Left lung (tissue), 10 donors: ENCODE results near the gene APLP1. TPM values are rescaled to one million over a fixed set of nuclear protein-coding genes. Genes with fewer than 3 reads are reported as not detected.

ENCODE experiments used
- ATAC-seq: fragments of 200-7000 bp; cut with Tn5 transposase; one replicate; pipeline ENCODE4 v1.9.1; 2020; ENCODE audit warnings: moderate library complexity
- DNase-seq, 4 donors: peaks; one replicate each; pipeline ENCODE4 v3.0.0-alpha.2; 2013 to 2020
- H3K27ac ChIP-seq, 2 donors: fragments of 200-600 bp; sonication (generic) in 1 of 2; one replicate each; pipeline versions ENCODE4 v1.5.0 to v1.8.0; 2020 to 2021
- H3K27me3 ChIP-seq, 2 donors: fragments of 200-600 bp; sonication (generic) in 1 of 2; one replicate each; pipeline versions ENCODE4 v1.5.0 to v1.8.0; 2020 to 2021
- H3K36me3 ChIP-seq, 2 donors: fragments of 200-600 bp; sonication (generic) in 1 of 2; one replicate each; pipeline versions ENCODE4 v1.5.0 to v1.8.0; 2020 to 2021
- H3K4me1 ChIP-seq, 2 donors: fragments of 200-600 bp; one replicate each; pipeline ENCODE4 v1.8.0; 2021
- H3K4me3 ChIP-seq, 2 donors: fragments of 200-600 bp; sonication (generic) in 1 of 2; one replicate each; pipeline versions ENCODE4 v1.5.0 to v1.8.0; 2020 to 2021; ENCODE audit warnings: mild to moderate bottlenecking in 1 of 2
- H3K9me3 ChIP-seq, 2 donors: fragments of 200-600 bp; sonication (generic) in 1 of 2; one replicate each; pipeline versions ENCODE4 v1.5.0 to v1.8.0; 2020 to 2021
- intact Hi-C, 2 donors: fragments of 100-400 bp; cut with DNase I; formaldehyde crosslinking; loops; one replicate each; pipeline versions ENCODE4 v1.11.2 to v1.14.2; 2022
- polyA plus RNA-seq, 6 donors: library from polyadenylated mRNA; unstranded; fragments of 120-200 nt; gene quantifications; one replicate each; pipeline ENCODE4 v1.2.1, GENCODE V29; 2013; ENCODE audit not compliant: insufficient read length in 6 of 6
- total RNA-seq, 2 donors: library from RNA; stranded (reverse); fragmentation: NEBNext Ultra II Directional; extraction: Animal tissue kit (Norgen Biotek cat#: 25700); gene quantifications; one replicate each; pipeline ENCODE4 v1.2.1, GENCODE V29; 2021
- TF ChIP-seq, protein P1 (sequence below), 2 donors: fragments of 200-600 bp; sonication (generic) in 1 of 2; IDR thresholded peaks; one replicate each; pipeline versions ENCODE4 v1.5.0 to v1.8.0; 2021; ENCODE audit warnings: antibody characterized with exemption in 2 of 2
- donor health status: DM: no; HTN: yes; CAD: no.
- donor health status: DM: no; HTN: no; CAD: no.

Gene APLP1
- total and polyA plus RNA-seq, 8 donors: 3.0 to 11.0 (median 8.8) TPM

DNA sequence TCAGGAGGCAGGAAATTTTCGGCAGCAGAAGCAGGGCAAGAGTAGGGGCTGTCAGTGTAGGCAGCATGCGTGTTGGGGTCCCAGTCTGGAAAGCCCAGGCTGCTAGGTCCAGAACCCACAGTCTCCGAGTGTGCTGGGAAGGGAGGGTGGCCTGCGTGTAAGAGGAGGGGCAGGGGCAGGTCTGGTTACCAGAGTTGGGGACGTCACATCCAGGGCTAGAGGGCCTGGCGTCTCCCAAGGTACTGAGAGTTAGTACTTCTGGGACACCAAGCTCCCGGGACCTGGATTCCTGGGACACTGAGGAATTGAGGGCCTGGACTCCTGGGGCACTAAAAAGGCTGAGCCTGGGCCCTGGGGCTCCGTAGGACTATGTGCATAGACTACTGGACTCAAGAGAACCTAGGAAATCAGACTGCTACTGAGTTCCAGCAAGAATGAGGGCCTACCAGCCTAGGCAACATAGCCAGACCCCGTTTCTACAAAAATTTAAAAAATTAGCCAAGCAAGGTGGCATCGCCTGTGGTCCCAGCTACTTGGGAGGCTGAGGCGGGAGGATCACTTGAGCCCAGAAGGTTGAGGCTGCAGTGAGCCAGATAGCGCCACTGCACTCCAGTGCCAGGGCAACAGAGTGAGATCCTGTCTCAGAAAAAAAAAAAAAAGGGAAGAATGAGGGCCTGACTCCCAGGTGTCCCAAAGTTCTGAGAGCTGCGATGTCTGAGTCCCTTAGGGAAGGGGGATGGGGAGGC, 29.5 kb downstream of the APLP1 start:
- DNase-seq (peak in 1 of 4 donors; percentile 54), ATAC-seq (no peak)
- Histone ChIP-seq H3K27me3 (no peaks in the 10 kb centered on the region), H3K36me3 (peaks cover 0 to 52% of the 10 kb centered on the region in 2 donors), H3K4me3 (peak overlapping the region; percentile 68 to 80), H3K27ac (peak overlapping the region; percentile 91 to 96), H3K9me3 (no peaks in the 10 kb centered on the region), H3K4me1 (peaks cover 13 to 52% of the 10 kb centered on the region in 2 donors)
- intact Hi-C loops: no loop called here
- TF ChIP-seq, protein P1, sequence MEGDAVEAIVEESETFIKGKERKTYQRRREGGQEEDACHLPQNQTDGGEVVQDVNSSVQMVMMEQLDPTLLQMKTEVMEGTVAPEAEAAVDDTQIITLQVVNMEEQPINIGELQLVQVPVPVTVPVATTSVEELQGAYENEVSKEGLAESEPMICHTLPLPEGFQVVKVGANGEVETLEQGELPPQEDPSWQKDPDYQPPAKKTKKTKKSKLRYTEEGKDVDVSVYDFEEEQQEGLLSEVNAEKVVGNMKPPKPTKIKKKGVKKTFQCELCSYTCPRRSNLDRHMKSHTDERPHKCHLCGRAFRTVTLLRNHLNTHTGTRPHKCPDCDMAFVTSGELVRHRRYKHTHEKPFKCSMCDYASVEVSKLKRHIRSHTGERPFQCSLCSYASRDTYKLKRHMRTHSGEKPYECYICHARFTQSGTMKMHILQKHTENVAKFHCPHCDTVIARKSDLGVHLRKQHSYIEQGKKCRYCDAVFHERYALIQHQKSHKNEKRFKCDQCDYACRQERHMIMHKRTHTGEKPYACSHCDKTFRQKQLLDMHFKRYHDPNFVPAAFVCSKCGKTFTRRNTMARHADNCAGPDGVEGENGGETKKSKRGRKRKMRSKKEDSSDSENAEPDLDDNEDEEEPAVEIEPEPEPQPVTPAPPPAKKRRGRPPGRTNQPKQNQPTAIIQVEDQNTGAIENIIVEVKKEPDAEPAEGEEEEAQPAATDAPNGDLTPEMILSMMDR (IDR thresholded peaks at IDR 0.05): no peak

DNA sequence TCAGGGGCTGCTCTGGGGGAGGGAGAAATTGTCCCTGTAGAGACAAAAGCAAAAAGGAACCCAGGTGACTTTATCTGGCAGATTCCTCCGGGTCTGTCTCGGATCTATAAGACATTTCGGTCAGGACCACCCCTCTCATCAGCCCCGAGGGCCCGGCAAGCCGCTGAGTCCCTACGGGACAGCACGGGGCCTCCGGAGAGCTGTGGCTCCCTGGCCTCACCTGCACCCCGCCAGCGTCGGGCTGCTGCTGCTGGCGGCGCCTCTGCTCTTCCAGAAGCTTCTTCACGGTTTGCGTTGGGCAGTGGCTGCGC, 30.1 kb downstream of the APLP1 start:
- peaks cover 13 to 58% of the 10 kb centered on the region in 2 donors for H3K4me1 ChIP-seq
- H3K4me3 ChIP-seq: peak overlapping the region; percentile 68 to 80
- peak; percentile 22 for ATAC-seq
- no peaks in the 10 kb centered on the region for H3K9me3 ChIP-seq
- intact Hi-C loops: no loop called here
- DNase-seq: peak in 1 of 4 donors; percentile 88
- H3K27me3 ChIP-seq: no peaks in the 10 kb centered on the region
- peaks cover 0 to 46% of the 10 kb centered on the region in 2 donors for H3K36me3 ChIP-seq
- TF ChIP-seq, protein P1 (IDR thresholded peaks at IDR 0.05): no peak
- peak overlapping the region; percentile 91 to 96 for H3K27ac ChIP-seq

DNA sequence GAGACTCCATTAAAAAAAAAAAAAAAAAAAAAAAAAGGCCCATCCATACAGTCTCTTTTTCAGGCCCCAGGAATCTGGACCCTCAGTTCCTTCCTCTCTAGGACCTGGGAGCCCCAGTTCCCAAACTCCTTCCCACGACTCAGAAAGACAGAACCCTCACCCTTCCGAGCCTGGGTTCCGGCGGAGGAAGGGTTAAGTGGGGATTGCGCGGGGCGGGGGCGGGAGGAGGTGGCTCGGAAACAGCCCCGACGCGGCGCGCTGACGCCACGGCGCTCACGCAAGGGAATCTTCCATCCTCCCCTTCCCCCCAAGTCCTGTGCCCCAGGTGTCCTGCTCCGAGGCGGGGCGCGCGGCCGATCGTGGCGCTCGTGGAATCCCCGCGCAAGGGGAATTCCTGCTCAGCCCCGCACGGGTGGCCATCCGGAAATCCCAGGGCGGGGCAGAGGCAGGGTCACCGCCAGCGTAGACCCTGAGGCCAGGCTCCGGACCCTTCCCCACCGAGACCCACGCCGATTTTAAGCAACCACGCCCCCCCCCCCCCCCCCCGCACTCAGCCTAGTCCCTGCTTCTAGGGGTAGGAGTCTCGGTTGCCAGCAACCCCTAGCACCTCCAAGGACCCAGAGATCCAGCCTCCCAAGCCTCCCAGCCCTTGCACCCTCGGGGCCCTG, 31.3 kb downstream of the APLP1 start:
- Histone ChIP-seq H3K36me3 (peaks cover 0 to 34% of the 10 kb centered on the region in 2 donors), H3K4me3 (peak overlapping the region; percentile 68 to 80), H3K4me1 (peaks cover 13 to 70% of the 10 kb centered on the region in 2 donors), H3K9me3 (no peaks in the 10 kb centered on the region), H3K27ac (peak overlapping the region; percentile 91 to 96), H3K27me3 (no peaks in the 10 kb centered on the region)
- TF ChIP-seq, protein P1 (IDR thresholded peaks at IDR 0.05): no peak
- DNase-seq (peak; percentile 66 to 95 (median 88)), ATAC-seq (peak; percentile 87)
- intact Hi-C loops: no loop called here

DNA sequence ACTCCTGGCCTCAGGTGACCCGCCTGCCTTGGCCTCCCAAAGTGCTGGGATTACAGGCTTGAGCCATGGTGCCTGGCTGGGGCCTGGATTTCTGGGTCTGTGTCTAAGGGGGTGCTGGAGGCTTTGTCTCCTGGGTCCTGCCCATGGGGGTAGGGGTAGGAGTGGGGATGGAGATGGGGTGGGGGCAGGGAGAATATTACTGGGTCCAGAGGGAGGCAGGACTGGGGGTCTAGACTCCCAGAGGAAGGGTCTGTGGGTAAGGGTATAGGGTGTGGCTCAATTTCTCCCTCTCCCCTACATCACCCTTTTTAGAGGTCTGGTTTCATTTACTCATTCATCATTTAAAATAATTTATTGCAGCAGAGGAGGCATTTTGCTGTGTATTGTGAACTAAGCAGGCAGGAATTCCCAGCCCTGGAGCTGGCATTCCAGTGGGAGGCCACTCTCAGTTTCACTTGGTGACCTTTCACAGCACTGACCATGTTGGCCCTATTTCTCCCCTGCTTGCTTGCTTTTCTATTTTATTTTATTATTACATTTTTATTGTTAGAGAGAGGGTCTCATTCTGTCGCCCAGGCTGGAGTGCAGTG, 32.8 kb downstream of the APLP1 start:
- ATAC-seq (no peak), DNase-seq (peak in 1 of 4 donors; percentile 62)
- TF ChIP-seq, protein P1 (IDR thresholded peaks at IDR 0.05): no peak
- peak overlapping the region; percentile 91 to 96 for H3K27ac ChIP-seq
- intact Hi-C loops: no loop called here
- peak overlapping the region in 1 of 2 donors; percentile 80 for H3K4me3 ChIP-seq
- H3K9me3 ChIP-seq: no peaks in the 10 kb centered on the region
- H3K4me1 ChIP-seq: peaks cover 13 to 79% of the 10 kb centered on the region in 2 donors
- no peaks in the 10 kb centered on the region for H3K27me3 ChIP-seq
- peaks cover 0 to 19% of the 10 kb centered on the region in 2 donors for H3K36me3 ChIP-seq
